LNCaP clone FGC (cell line): ENCODE results near the gene CPNE6.

ENCODE experiments used
- DNase-seq: peaks from one replicate; pipeline ENCODE4 v3.0.0-alpha.2; 2011; ENCODE audit warnings: low read depth
- H3K4me3 ChIP-seq: 2 replicates; pipeline ENCODE4 v1.5.1; 2011; ENCODE audit warnings: mild to moderate bottlenecking, low read depth, low read length, control low read depth
- CTCF ChIP-seq: IDR thresholded peaks from 2 replicates; pipeline ENCODE4 v1.5.1; 2012; ENCODE audit warnings: mild to moderate bottlenecking; ENCODE audit not compliant: control insufficient read depth, insufficient read depth; ENCODE audit errors: extremely low read depth

Gene CPNE6

DNA sequence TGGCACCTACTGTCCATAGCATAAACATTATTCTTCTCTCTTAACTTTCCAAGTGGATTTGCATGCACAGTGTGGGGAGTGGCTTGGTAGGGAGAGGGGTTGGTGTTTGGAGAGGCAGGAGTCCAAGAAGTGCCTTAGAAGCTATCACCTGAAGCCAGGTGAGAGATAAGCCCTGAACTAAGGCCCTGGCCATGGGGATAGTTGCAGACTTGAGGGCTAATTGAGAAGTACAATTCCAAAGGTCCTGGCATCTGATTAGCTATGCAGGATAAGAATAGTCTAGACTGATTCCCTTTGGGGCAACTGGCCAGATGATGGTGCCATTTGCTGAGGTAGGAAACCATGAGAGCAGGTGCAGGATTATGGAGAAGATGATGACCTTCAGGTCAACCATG lies 20.7 kb downstream of the CPNE6 start:
- DNase-seq, result peak; percentile 35
- H3K4me3 ChIP-seq, result no peak overlapping the region
- TF ChIP-seq CTCF, result no peak

GRCh38 chr14:24092505-24093206 lies 21.3 kb downstream of the CPNE6 start:
- TF ChIP-seq CTCF, result no peak
- DNase-seq, result no peak
- no peak overlapping the region for H3K4me3 ChIP-seq

GRCh38 chr14:24093207-24093900 lies 22.0 kb downstream of the CPNE6 start:
- H3K4me3 ChIP-seq, result no peak overlapping the region
- no peak for TF ChIP-seq CTCF

DNA sequence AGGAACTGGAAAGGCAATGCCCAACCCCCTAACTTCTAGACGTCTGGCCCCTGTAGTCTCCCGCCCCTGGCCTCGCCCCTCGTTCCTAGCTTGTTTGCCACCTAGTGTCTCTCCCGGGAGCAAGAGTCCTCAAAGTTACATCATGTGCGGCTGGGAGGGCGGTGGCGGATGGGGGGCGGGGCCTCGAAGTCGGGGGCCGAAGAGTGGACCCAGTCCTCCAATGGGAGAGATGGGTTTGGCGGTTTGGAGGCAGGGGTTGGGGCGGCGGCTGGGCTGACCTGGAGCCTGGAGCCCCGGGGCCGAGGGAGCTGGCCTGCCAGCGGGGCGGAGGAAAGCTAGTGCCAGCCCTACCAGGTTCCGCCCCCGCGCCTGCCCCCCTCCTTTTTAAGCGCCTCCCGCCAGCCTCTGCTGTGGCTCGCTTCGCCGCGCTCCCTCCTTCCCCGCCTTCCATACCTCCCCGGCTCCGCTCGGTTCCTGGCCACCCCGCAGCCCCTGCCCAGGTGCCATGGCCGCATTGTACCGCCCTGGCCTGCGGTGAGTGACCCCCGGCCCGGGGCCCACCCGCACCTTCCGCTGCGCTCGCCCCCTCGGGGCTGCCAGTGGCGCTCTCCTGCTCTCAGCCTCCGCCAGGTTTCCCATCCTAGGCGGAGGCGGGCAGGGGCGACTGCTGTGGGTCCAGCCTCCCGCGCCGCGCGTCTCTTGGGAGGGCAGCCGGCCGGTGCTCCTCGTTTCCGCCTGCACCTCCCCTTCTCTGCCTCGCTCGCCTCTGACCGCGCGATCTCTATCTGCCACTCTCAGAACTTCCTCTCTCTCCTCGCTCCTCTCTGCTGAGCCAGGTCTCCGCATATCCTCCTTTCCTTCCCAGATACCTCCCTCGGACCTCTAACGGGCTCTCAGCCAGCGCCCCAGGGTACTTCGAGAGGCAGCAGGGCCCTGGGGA lies 22.8 kb downstream of the CPNE6 start, which contains the start of gene PCK2:
PCK2 (plus strand) TSS at position 411 of the 940 bp plus-strand sequence; CDS start at position 506, 95 bp downstream.
- peak within 1 kb of the TSS; percentile 76 for H3K4me3 ChIP-seq
- peak; percentile 87 for DNase-seq
- TF ChIP-seq CTCF, result no peak

More at GRCh38 chr14:24093207-24093900, 22.0 kb downstream of the CPNE6 start:
- no peak for DNase-seq

- no peak for DNase-seq
- TF ChIP-seq CTCF, result no peak
- peak overlapping the region; percentile 76 for H3K4me3 ChIP-seq
Observed at GRCh38 chr14:24094841-24095270, 23.5 kb downstream of the CPNE6 start.

- no peak for TF ChIP-seq CTCF
- no peak for DNase-seq
- peak overlapping the region; percentile 76 for H3K4me3 ChIP-seq
Observed at GRCh38 chr14:24095271-24096068, 24.1 kb downstream of the CPNE6 start.
